GM23248 (cell line): ENCODE measurements around the gene GTF2F2.

Experiments
- EZH2 ChIP-seq: fragments of 200-600 bp; sonication (generic); IDR thresholded peaks from 2 replicates; pipeline ENCODE4 v1.6.1; 2018; ENCODE audit warnings: antibody characterized with exemption, mild to moderate bottlenecking; ENCODE audit not compliant: insufficient read depth, poor library complexity, severe bottlenecking
- EZH2phosphoT487 ChIP-seq: fragments of 200-600 bp; sonication (generic); IDR thresholded peaks from 2 replicates; pipeline ENCODE4 v1.6.1; 2018; ENCODE audit warnings: antibody characterized with exemption, moderate library complexity, mild to moderate bottlenecking, low read depth; ENCODE audit not compliant: insufficient read depth

GRCh38 chr13:45249662-45250061, 129.4 kb downstream of the GTF2F2 start:
- no peak for TF ChIP-seq EZH2
- TF ChIP-seq EZH2phosphoT487 = no peak
